ENCODE measurements around the gene POP7.

- no peak for TF ChIP-seq CTCF (IDR thresholded peaks at IDR 0.05; ENCODE audit: low read depth, low read length)
- TF ChIP-seq POLR2A (IDR thresholded peaks at IDR 0.05; ENCODE audit: extremely low read depth, insufficient read length): peak; percentile 3
These were observed 28.3 kb upstream of the POP7 start for GRCh38 chr7:100677308-100678267.

Data from NB4 (cell line).